DND-41 (cell line): ENCODE data around the gene GPC5.

Experiments
- ATAC-seq: fragments of 200-7000 bp; cut with Tn5 transposase; 3 replicates; pipeline ENCODE4 v1.9.1; 2021; ENCODE audit warnings: low read depth; ENCODE audit not compliant: insufficient read depth
- DNase-seq: peaks from one replicate; pipeline ENCODE4 v3.0.0-alpha.2; 2020
- H2AFZ ChIP-seq: 2 replicates; pipeline ENCODE4 v1.6.0; 2012; ENCODE audit warnings: low read depth, low read length
- H3K27ac ChIP-seq: 2 replicates; pipeline ENCODE4 v1.5.1; 2012; ENCODE audit warnings: low read length, inconsistent platforms
- H3K27me3 ChIP-seq: fragments of 200-600 bp; sonication (generic); 2 replicates; pipeline ENCODE4 v1.6.0; 2012; ENCODE audit warnings: low read length, mild to moderate bottlenecking, inconsistent platforms; ENCODE audit not compliant: insufficient read depth, poor library complexity
- H3K36me3 ChIP-seq: 2 replicates; pipeline ENCODE4 v1.5.1; 2012; ENCODE audit warnings: low read length, inconsistent platforms; ENCODE audit not compliant: insufficient read depth
- H3K4me1 ChIP-seq: 2 replicates; pipeline ENCODE4 v1.5.1; 2012; ENCODE audit warnings: mild to moderate bottlenecking, low read length; ENCODE audit not compliant: insufficient read depth
- H3K4me2 ChIP-seq: 2 replicates; pipeline ENCODE4 v1.6.0; 2012; ENCODE audit warnings: mild to moderate bottlenecking, moderate library complexity, low read length, inconsistent platforms; ENCODE audit not compliant: insufficient read depth
- H3K4me3 ChIP-seq, 2 experiments: fragments of 200-600 bp in 1 of 2; shearing (Covaris generic) in 1 of 2; 2 replicates each; pipeline ENCODE4 v1.5.1; 2012 to 2016; ENCODE audit warnings: inconsistent platforms in 2 of 2, low read length in 2 of 2, mild to moderate bottlenecking in 2 of 2, low read depth in 1 of 2, moderate library complexity in 1 of 2
- H3K79me2 ChIP-seq: 2 replicates; pipeline ENCODE4 v1.6.0; 2012; ENCODE audit warnings: low read length, inconsistent platforms; ENCODE audit not compliant: insufficient read depth
- H3K9ac ChIP-seq: 2 replicates; pipeline ENCODE4 v1.6.0; 2012; ENCODE audit warnings: low read depth, mild to moderate bottlenecking, inconsistent platforms, low read length, moderate library complexity
- H3K9me3 ChIP-seq: 2 replicates; pipeline ENCODE4 v1.5.1; 2012; ENCODE audit warnings: low read length, moderate library complexity, mild to moderate bottlenecking, inconsistent platforms; ENCODE audit not compliant: insufficient read depth, severe bottlenecking
- H4K20me1 ChIP-seq: 2 replicates; pipeline ENCODE4 v1.6.0; 2012; ENCODE audit warnings: low read length; ENCODE audit not compliant: insufficient read depth
- CTCF ChIP-seq: IDR thresholded peaks from 2 replicates; pipeline ENCODE4 v1.5.1; 2012; ENCODE audit warnings: borderline replicate concordance, low read length, moderate library complexity, mild to moderate bottlenecking; ENCODE audit not compliant: poor library complexity, severe bottlenecking; ENCODE audit errors: extremely low read depth
- EZH2 ChIP-seq: IDR thresholded peaks from 3 replicates; pipeline ENCODE4 v1.6.1; 2012; ENCODE audit warnings: borderline replicate concordance, low read depth, mild to moderate bottlenecking, moderate library complexity, low read length, inconsistent platforms; ENCODE audit not compliant: severe bottlenecking

The GPC5 gene

GRCh38 chr13:91621161-91621560, 222.7 kb downstream of the GPC5 start:
- DNase-seq = no peak
- Histone ChIP-seq H3K4me1 (no peaks in the 10 kb centered on the region), H3K27ac (no peak overlapping the region)

GRCh38 chr13:91621963-91622362, 223.5 kb downstream of the GPC5 start:
- DNase-seq = no peak
- Histone ChIP-seq H3K9ac (no peak overlapping the region), H4K20me1 (no peaks in the 10 kb centered on the region), H3K4me2 (no peak overlapping the region), H3K27ac (no peak overlapping the region), H3K36me3 (no peaks in the 10 kb centered on the region), H2AFZ (no peak overlapping the region), H3K27me3 (no peaks in the 10 kb centered on the region), H3K4me3 (no peak overlapping the region), H3K4me1 (no peaks in the 10 kb centered on the region), H3K9me3 (no peaks in the 10 kb centered on the region), H3K79me2 (no peaks in the 10 kb centered on the region)
- ATAC-seq = no peak
- TF ChIP-seq CTCF (no peak), EZH2 (no peak)

More at GRCh38 chr13:91621161-91621560, 222.7 kb downstream of the GPC5 start:
- Histone ChIP-seq H3K4me3 (no peak overlapping the region), H3K9me3 (no peaks in the 10 kb centered on the region), H3K9ac (no peak overlapping the region), H4K20me1 (no peaks in the 10 kb centered on the region), H2AFZ (no peak overlapping the region), H3K27me3 (no peaks in the 10 kb centered on the region), H3K79me2 (no peaks in the 10 kb centered on the region), H3K36me3 (no peaks in the 10 kb centered on the region), H3K4me2 (no peak overlapping the region)
- no peak for TF ChIP-seq CTCF
- no peak for TF ChIP-seq EZH2
- no peak for ATAC-seq

GRCh38 chr13:91622778-91623550, 224.5 kb downstream of the GPC5 start:
- Histone ChIP-seq H3K4me1 (no peaks in the 10 kb centered on the region), H3K27ac (no peak overlapping the region), H3K79me2 (no peaks in the 10 kb centered on the region), H3K9me3 (no peaks in the 10 kb centered on the region), H3K36me3 (no peaks in the 10 kb centered on the region), H2AFZ (no peak overlapping the region), H3K9ac (no peak overlapping the region), H4K20me1 (no peaks in the 10 kb centered on the region), H3K27me3 (no peaks in the 10 kb centered on the region), H3K4me3 (no peak overlapping the region), H3K4me2 (no peak overlapping the region)
- TF ChIP-seq CTCF (no peak), EZH2 (no peak)
- ATAC-seq (no peak), DNase-seq (no peak)
